DMS79 treated with DMSO at 0.1 percent for 48 hours (cell line): ENCODE data around the gene TECTB.

Source experiments
- DNase-seq: peaks from one replicate; lab custom pipeline; 2025; lab: John Stamatoyannopoulos, UW

TECTB gene

DNA sequence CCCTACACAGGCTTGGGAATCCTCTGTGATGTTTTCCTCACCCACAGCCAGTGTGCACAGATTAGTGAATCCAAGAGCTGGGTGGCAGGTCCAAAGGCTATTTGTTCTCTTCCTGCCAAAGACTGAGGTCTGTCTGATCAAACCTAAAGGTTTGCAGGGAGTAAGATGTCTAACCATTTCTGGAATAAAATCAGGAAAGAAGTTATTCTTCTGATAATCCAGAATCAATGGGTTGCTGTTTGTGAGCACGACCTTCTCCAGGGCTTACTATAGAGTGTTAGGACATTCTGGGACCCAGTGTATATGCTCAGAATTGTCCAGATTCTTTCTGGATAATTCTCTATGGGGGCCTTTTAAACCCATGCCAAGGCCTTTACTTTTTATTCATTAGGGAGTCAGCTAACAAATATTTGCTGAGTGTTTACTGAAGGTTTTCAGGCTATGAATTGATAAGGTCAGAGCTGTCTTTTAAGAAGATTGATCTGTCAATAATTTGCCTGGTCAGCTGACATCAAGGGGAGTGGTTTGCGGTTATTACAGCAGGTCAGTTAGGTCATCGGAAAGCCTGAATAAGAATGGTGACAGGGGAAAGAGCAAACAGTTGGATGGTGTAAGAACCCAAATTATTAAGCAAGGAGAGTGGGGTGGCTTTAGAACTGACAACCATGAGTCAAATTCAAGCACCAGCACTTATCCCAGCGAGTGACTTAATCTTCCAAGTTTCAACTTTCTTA lies 7.5 kb upstream of the TECTB start:
- DNase-seq: no peak

DNA sequence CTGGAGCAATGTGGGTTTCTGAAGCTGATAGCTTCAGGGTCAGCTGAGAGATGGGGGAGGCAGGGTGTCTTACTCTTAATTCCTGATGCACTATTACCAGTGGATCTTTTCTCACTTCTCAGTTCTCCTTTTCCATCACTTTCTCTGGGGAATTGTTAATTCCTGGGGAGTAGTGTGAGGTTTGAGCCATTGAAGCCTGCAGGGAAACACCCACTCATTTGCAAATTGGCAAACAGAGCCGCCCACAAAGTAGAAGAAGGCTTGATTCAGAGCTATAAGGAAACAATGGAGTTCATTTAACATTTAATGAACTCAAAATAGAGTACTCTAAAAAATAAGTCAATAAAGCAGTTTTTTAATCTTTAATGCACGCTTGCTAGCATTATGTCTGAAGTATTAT lies 4.3 kb upstream of the TECTB start:
- no peak for DNase-seq

DNA sequence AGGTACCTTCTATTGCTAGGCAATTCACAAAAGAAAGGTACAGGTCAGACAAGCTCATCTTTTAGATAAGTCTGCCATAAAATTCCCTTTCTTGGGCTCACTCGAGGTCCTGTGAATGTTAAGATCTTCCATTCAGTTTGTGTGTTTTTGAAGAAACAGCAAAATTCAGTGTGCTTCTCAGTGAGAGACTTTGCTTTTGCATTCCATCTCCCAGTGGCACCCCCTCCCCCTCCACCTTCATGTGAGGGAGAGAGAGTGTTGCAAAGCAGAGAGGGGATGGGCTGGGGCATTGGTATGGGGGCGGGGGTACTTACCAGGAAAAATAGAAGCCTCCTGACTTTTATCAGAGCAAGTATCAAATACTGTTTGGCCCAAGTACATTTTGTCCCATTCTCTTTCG lies 3.8 kb upstream of the TECTB start:
- no peak for DNase-seq

DNA sequence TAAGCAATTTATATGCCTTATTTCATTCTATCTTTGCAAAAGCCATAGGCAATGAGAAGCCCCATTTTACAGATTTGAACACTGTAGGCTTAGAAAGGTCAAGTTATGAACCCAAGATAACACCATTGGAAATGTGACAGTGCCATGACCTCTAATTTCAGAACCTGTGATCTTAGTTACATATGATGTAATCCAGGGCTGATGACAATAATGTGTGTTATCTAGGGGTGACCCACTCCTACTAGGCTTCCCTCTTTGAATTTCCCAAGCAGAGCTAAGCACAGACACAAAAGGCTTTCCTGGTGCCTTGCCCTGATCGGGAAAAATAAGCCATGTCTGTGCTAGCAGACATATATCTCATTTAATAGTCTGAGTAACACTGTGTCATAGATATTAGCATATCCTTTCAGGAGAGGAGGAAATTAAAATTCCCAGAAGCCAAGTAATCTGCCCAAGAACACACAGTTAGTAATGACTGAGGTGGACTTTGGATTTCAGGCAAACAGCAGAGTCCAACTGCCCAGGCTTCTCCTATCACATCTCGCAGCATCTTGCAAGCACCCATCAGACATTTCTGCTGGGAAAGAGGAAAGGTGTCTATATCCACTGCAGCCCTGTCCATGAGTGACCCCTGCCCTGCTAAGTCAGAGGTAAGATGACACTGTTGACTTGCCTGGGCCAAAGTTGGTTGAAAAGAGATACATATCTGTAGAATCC lies 2.8 kb upstream of the TECTB start:
- DNase-seq: no peak

DNA sequence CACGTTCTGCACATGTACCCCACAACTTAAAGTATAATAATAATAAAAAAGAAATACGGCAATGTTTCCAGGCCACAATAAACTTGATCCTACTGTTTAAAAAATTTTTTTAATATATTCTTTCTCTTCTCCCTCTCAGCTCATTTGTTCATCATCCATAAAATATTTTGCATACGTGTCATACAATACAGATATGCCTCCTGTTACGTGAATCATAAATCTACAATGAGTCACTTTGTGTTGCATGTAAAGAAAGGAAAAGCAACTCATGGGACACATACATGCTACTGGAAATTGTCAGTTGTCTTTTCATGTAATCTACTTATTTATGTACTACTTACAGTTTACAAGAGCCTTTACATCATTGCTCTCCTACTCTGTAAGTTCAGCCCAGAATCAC lies 1.1 kb upstream of the TECTB start:
- no peak for DNase-seq

- peak; percentile 32 for DNase-seq
Measured at GRCh38 chr10:112286837-112287818, 3.9 kb downstream of the TECTB start.

DNA sequence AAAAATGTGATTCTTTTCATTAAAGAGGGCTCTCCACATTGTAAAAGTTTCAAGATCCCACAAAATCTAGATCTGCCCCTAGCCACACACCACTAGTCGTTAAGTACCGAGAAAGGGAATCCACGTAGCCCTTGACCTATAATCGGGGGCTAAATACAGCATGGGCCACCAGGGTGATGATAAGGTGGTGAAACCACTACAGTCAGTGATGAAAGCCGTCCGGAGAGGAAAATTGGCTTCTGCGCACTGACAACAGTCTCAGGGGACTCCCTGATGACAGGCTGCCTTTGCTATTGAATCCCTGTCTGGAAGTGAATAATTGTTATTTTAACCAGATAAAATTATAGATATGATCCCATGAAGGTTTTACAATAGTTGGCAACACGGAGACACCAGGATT lies 4.6 kb downstream of the TECTB start:
- no peak for DNase-seq

DNA sequence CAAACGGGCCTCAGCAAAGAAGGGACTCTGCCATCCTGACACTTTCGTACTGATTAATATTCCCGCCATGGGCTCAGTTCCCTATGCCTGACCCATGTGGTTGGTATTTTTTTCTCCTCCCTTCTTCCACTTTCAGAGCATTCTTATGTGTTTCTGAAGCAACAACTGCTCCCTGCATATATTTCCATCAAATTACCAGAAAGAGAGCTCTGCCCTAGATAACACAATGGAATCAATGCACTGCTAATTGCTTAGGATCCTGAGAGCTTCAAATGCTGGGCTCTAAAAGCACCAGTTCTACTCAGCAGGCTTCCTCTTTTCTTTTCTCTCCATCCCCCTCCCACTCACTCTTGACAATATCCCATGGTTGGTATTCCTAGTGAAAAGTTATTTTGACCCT lies 5.3 kb downstream of the TECTB start:
- DNase-seq: no peak

GRCh38 chr10:112289373-112290053 lies 6.3 kb downstream of the TECTB start:
- DNase-seq: no peak

DNA sequence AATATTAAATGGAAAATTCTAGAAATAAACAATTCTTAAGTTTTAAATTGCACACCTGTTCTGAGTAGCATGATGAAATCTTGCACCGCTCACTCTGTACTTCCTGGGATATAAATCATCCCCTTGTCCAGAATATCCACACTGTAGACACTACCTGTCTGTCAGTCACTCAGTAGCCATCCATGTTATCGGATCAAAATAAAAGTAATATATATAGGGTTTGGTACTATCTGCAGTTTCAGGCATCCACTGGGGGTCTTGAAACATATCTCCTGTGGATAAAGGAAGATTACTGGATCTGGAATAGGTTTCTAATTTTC lies 6.8 kb downstream of the TECTB start:
- no peak for DNase-seq

DNA sequence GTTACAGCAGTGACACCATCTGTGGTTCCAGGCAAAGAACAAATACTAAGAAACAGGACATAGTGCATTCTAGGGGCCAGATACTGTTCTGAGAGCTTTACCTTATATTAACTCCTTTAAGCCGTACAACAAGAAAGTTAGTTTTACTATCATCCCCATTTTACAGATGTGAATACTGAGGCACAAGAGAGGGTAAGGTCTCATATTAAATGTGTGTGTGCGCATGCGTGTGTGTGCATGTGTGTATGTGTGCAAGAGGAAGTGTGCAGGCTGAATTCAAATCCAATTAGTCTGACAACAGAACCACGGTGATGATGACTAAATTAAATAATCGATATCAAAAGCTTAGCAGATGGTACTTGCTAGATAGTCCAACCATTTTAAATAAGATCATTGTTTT lies 11.0 kb downstream of the TECTB start:
- DNase-seq: no peak

GRCh38 chr10:112295853-112296830 lies 12.9 kb downstream of the TECTB start:
- DNase-seq: no peak

DNA sequence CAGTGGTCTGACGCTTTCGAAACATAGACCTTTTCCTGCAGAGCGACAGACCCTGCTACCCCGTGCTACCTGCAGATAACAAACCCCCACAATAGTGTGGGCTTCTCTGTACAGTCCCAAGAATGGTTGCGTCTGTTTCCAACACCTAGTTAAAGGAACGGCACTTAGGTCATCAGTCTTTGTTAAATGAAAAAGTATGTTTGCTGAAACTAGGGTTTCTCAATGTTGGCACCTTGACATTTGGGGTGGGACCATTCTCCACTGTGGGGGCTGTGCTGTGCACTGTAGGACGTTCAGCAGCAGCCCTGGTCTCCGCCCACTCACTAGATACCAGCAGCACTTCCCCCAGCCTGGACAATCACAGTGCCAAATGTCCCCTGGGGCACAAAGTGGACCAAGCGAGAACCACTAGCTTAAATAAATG lies 13.7 kb downstream of the TECTB start:
- DNase-seq: no peak

DNA sequence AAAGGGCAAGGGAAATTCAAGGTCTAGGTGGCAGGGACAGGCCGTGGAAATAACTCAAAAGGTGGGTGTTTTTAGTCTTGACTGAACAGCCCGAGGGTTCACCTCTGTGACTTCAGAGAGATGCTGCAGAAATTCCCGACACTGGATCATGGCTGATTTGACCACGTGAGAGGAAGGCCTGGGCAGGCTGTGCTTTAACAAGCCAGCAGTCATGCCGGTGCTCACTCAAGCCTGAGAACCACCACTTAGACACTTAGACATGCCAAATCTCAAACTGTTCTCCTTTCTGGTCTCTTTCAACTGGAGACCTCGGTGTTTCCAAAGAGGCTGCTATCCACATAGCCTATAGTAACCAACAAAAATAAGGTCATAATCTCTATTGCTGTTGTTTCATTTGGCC lies 15.4 kb downstream of the TECTB start:
- DNase-seq: no peak

- DNase-seq: no peak
Measured at GRCh38 chr10:112299456-112299855, 16.3 kb downstream of the TECTB start.

- no peak for DNase-seq
Measured at GRCh38 chr10:112302335-112302734, 19.1 kb downstream of the TECTB start.

DNA sequence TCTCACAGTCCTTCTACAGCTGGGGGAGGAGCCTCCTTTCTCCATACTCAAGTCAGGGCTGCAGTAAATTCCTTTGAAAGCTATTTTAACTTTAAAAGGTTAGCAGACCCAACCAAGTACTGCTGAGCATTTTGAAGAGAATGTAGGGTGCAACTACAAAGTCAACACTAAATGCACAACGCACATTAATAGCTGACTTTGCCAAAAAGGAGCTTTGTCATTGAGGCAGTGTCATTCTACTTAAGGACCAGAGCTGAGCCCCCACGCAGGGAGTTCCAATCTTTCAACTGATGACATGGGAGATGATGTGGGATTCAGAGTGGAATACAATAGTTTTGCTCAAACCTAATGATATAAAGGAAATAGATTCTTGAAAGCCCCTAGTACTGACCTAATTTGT lies 20.3 kb downstream of the TECTB start:
- no peak for DNase-seq

DNA sequence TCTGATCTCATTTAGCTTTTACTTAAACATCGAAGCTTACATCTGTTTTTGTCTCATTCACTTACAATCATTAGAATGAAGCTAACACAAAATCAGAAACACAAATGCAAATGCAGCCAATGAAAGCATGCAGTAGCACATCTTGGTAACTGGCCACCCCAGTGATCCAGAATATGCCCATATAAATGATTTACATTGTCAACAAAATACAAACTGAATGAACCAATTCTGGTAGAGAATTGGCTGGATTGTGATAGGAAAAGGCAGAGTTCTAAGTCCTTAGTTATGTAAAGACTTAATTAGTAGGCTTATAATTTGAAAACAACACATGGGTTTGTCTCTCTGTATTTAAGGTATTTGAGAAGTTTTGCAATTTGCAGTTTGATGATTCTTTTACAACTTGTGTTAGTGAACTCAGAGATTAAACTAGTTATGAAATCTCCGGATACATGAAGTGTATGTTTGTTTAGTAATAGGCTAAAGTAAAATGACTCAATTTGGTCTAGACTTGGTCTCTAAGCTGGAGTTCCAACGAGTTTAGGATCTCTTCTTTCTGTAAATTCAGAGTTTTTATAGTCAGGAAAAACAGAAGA lies 21.2 kb downstream of the TECTB start:
- DNase-seq: no peak

DNA sequence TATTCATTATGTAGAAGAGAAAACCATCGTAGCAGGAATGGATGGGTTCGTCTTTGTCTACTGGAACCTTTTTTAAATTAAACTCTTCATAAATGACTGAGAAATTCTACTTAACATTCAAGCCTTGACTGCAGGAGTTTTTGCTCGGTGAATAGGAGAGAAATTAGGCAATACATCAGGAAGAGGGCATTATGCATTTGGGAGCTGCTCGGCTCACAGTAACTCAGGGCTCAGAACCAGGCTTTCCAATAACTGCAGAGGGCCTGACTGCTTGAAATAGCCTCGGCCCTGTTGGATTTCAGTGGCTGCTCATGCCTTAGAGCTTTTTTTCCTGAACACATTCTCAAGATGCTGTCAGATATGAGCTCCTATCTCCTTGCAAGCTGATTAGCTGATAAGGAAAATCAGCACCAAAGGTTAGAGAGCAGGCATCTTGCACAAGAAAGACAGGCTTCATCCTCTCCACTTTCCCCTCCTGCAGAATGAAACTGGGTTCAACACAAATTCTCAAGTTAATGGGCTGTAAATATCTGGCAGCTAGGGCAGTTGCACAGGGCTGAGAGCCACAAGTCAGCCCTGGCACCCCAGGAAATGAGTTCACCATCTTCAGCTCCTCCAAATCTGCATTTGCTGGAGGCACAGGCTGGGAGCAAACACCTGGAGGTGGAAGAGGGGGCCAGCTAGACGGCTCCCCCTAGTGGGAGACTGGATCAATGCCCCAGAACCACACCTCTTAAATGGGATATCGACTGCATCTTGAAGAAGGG lies 24.3 kb downstream of the TECTB start:
- DNase-seq: peak; percentile 21

- DNase-seq: no peak
Measured at GRCh38 chr10:112308125-112308502, 24.9 kb downstream of the TECTB start.
